ENCODE results near the gene SYCE3.

GRCh38 chr22:50577987-50578775 is 15.5 kb upstream of the SYCE3 start, which contains the start of gene CPT1B:
- TF ChIP-seq POLR2A (IDR thresholded peaks at IDR 0.05; ENCODE audit: low read length) (no peak), GATA1 (IDR thresholded peaks at IDR 0.05; ENCODE audit: low read depth, low read length) (no peak)

Data from erythroblast (primary cell).